IPS-20b (cell line): ENCODE measurements around the gene HOXB3.
A peak's percentile ranks its signal among the peaks of the same experiment; 100 is the strongest.

Experiments
- H3K27ac ChIP-seq: one replicate; pipeline ENCODE4 v1.5.1; 2013; ENCODE audit warnings: low read length
- H3K27me3 ChIP-seq: 2 replicates; pipeline ENCODE4 v1.6.1; 2013; ENCODE audit warnings: mild to moderate bottlenecking, low read length, inconsistent platforms; ENCODE audit not compliant: insufficient read depth
- H3K36me3 ChIP-seq: 2 replicates; pipeline ENCODE4 v1.6.1; 2013; ENCODE audit warnings: low read depth, mild to moderate bottlenecking, inconsistent platforms, low read length, moderate library complexity; ENCODE audit not compliant: insufficient read depth
- H3K4me1 ChIP-seq: 2 replicates; pipeline ENCODE4 v1.6.1; 2013; ENCODE audit warnings: mild to moderate bottlenecking, control low read depth, inconsistent platforms, low read length, moderate library complexity; ENCODE audit not compliant: insufficient read depth
- H3K4me3 ChIP-seq: 2 replicates; pipeline ENCODE4 v1.5.1; 2013; ENCODE audit warnings: mild to moderate bottlenecking, low read length, inconsistent platforms
- H3K9ac ChIP-seq: 2 replicates; pipeline ENCODE4 v1.6.1; 2013; ENCODE audit warnings: low read depth, mild to moderate bottlenecking, inconsistent platforms, low read length, moderate library complexity
- H3K9me3 ChIP-seq: 2 replicates; pipeline ENCODE4 v1.6.1; 2013; ENCODE audit warnings: mild to moderate bottlenecking, low read depth, low read length, inconsistent platforms; ENCODE audit not compliant: insufficient read depth

The HOXB3 gene

GRCh38 chr17:48630009-48630924, 40.2 kb upstream of the HOXB3 start:
- H3K27me3 ChIP-seq = peaks cover 100% of the 10 kb centered on the region
- no peak overlapping the region for H3K9ac ChIP-seq
- no peak overlapping the region for H3K4me3 ChIP-seq
- no peaks in the 10 kb centered on the region for H3K36me3 ChIP-seq
- H3K9me3 ChIP-seq = peaks cover 16% of the 10 kb centered on the region; the same call in 1 of the 2 replicates
- H3K4me1 ChIP-seq = no peaks in the 10 kb centered on the region
- H3K27ac ChIP-seq = no peak overlapping the region

GRCh38 chr17:48629411-48629759, 39.3 kb upstream of the HOXB3 start:
- Histone ChIP-seq H3K9me3 (peaks cover 16% of the 10 kb centered on the region; the same call in 1 of the 2 replicates), H3K27me3 (peaks cover 100% of the 10 kb centered on the region), H3K36me3 (no peaks in the 10 kb centered on the region), H3K4me3 (no peak overlapping the region), H3K9ac (no peak overlapping the region), H3K4me1 (no peaks in the 10 kb centered on the region), H3K27ac (no peak overlapping the region)

- H3K27ac ChIP-seq = no peak overlapping the region
- H3K36me3 ChIP-seq = no peaks in the 10 kb centered on the region
- H3K4me1 ChIP-seq = no peaks in the 10 kb centered on the region
- no peak overlapping the region for H3K4me3 ChIP-seq
- peaks cover 100% of the 10 kb centered on the region for H3K27me3 ChIP-seq
- H3K9me3 ChIP-seq = peaks cover 17% of the 10 kb centered on the region; the same call in 1 of the 2 replicates
- no peak overlapping the region for H3K9ac ChIP-seq
These were observed 38.8 kb upstream of the HOXB3 start for GRCh38 chr17:48628649-48629410.

GRCh38 chr17:48627623-48628521, 37.8 kb upstream of the HOXB3 start:
- no peak overlapping the region for H3K27ac ChIP-seq
- peaks cover 100% of the 10 kb centered on the region for H3K27me3 ChIP-seq
- H3K9ac ChIP-seq = no peak overlapping the region

GRCh38 chr17:48627118-48627597, 37.1 kb upstream of the HOXB3 start:
- Histone ChIP-seq H3K9me3 (peaks cover 12% of the 10 kb centered on the region), H3K9ac (no peak overlapping the region), H3K27me3 (peaks cover 100% of the 10 kb centered on the region), H3K4me3 (no peak overlapping the region), H3K27ac (no peak overlapping the region), H3K36me3 (no peaks in the 10 kb centered on the region), H3K4me1 (no peaks in the 10 kb centered on the region)

More at GRCh38 chr17:48627623-48628521, 37.8 kb upstream of the HOXB3 start:
- Histone ChIP-seq H3K36me3 (no peaks in the 10 kb centered on the region), H3K4me1 (no peaks in the 10 kb centered on the region), H3K9me3 (peaks cover 16% of the 10 kb centered on the region), H3K4me3 (no peak overlapping the region)

- Histone ChIP-seq H3K27me3 (peaks cover 100% of the 10 kb centered on the region), H3K9me3 (peaks cover 17% of the 10 kb centered on the region), H3K4me1 (no peaks in the 10 kb centered on the region), H3K36me3 (no peaks in the 10 kb centered on the region), H3K9ac (no peak within 1 kb of the TSS), H3K27ac (no peak within 1 kb of the TSS), H3K4me3 (0 out of 2 replicates have a peak within 1 kb of the TSS, but pooled peaks have one; percentile 6)
These were observed 36.4 kb upstream of the HOXB3 start, which contains the start of gene HOXB9 for GRCh38 chr17:48626245-48627117. Gene HOXB9, minus strand, starts transcription at chr17:48626358. Its CDS starts 89 bp downstream, at chr17:48626269.

GRCh38 chr17:48625495-48626244, 35.6 kb upstream of the HOXB3 start:
- no peaks in the 10 kb centered on the region for H3K4me1 ChIP-seq
- 0 out of 2 replicates have a peak overlapping the region, but pooled peaks have one; percentile 6 for H3K4me3 ChIP-seq
- no peaks in the 10 kb centered on the region for H3K36me3 ChIP-seq
- no peak overlapping the region for H3K27ac ChIP-seq
- no peak overlapping the region for H3K9ac ChIP-seq
- peaks cover 17% of the 10 kb centered on the region for H3K9me3 ChIP-seq
- H3K27me3 ChIP-seq = peaks cover 100% of the 10 kb centered on the region

GRCh38 chr17:48624544-48625494, 34.8 kb upstream of the HOXB3 start:
- Histone ChIP-seq H3K9ac (no peak overlapping the region), H3K27ac (no peak overlapping the region), H3K27me3 (peaks cover 100% of the 10 kb centered on the region)

GRCh38 chr17:48624118-48624517, 34.1 kb upstream of the HOXB3 start:
- no peak overlapping the region for H3K4me3 ChIP-seq
- no peak overlapping the region for H3K9ac ChIP-seq
- H3K9me3 ChIP-seq = peaks cover 19% of the 10 kb centered on the region
- peaks cover 100% of the 10 kb centered on the region for H3K27me3 ChIP-seq
- H3K36me3 ChIP-seq = no peaks in the 10 kb centered on the region
- H3K27ac ChIP-seq = no peak overlapping the region
- no peaks in the 10 kb centered on the region for H3K4me1 ChIP-seq

More at GRCh38 chr17:48624544-48625494, 34.8 kb upstream of the HOXB3 start:
- Histone ChIP-seq H3K4me3 (0 out of 2 replicates have a peak overlapping the region, but pooled peaks have one; percentile 6), H3K9me3 (peaks cover 19% of the 10 kb centered on the region), H3K4me1 (no peaks in the 10 kb centered on the region), H3K36me3 (no peaks in the 10 kb centered on the region)
